IMR-90 (cell line): ENCODE data around the gene SRCAP. TPM values are rescaled to one million over a fixed set of nuclear protein-coding genes. Genes with fewer than 3 reads are reported as not detected.

ENCODE experiments used
- ATAC-seq: fragments of 200-7000 bp; cut with Tn5 transposase; 2 replicates; pipeline ENCODE4 v1.9.1; 2020; ENCODE audit warnings: low read depth, mild to moderate bottlenecking, moderate library complexity
- BruUV-seq: library from RNA; stranded (reverse); fragments of 400-500 nt; replicated peaks from 2 replicates; lab custom pipeline; 2021; lab: Mats Ljungman, UMichigan
- CTCF ChIA-PET: fragments of 300-600 bp; formaldehyde crosslinking; extraction: SDS; loops from one replicate; lab custom pipeline; 2021; ENCODE audit warnings: antibody characterized with exemption; lab: Yijun Ruan, JAX
- POLR2A ChIA-PET: fragments of 300-600 bp; sonication (Branson Sonifier 250); formaldehyde crosslinking; loops from one replicate; lab custom pipeline; 2022; ENCODE audit warnings: antibody characterized with exemption; ENCODE audit not compliant: unreplicated experiment; lab: Charles Lee
- DNase-seq: peaks from one replicate; pipeline ENCODE4 v3.0.0; 2013
- H2AFZ ChIP-seq: replicated peaks from 2 replicates; pipeline ENCODE3; 2013; ENCODE audit warnings: low read length, mild to moderate bottlenecking; ENCODE audit not compliant: poor library complexity
- H2AK5ac ChIP-seq: 2 replicates; pipeline ENCODE4 v1.6.1; 2013; ENCODE audit warnings: low read depth, low read length, inconsistent platforms
- H2AK9ac ChIP-seq: replicated peaks from 2 replicates; pipeline ENCODE3; 2013; ENCODE audit warnings: mild to moderate bottlenecking, low read depth, low read length, moderate library complexity; ENCODE audit not compliant: poor library complexity
- H2BK120ac ChIP-seq: 2 replicates; pipeline ENCODE4 v1.6.1; 2013; ENCODE audit warnings: low read depth, low read length, inconsistent platforms
- H2BK15ac ChIP-seq: 3 replicates; pipeline ENCODE4 v1.6.1; 2013; ENCODE audit warnings: low read depth, low read length, inconsistent platforms
- H2BK20ac ChIP-seq: 2 replicates; pipeline ENCODE4 v1.6.1; 2013; ENCODE audit warnings: low read depth, mild to moderate bottlenecking, inconsistent platforms, low read length, moderate library complexity
- H2BK5ac ChIP-seq: 2 replicates; pipeline ENCODE4 v1.6.1; 2013; ENCODE audit warnings: mild to moderate bottlenecking, low read depth, low read length, inconsistent platforms; ENCODE audit not compliant: poor library complexity, severe bottlenecking
- H3K14ac ChIP-seq: replicated peaks from 2 replicates; pipeline ENCODE4 v1.6.1; 2013; ENCODE audit warnings: low read depth, low read length, inconsistent platforms
- H3K18ac ChIP-seq: 2 replicates; pipeline ENCODE4 v1.6.1; 2013; ENCODE audit warnings: low read depth, low read length, control low read depth
- H3K23ac ChIP-seq: 2 replicates; pipeline ENCODE4 v1.6.1; 2013; ENCODE audit warnings: low read depth, low read length, inconsistent platforms
- H3K27ac ChIP-seq: 2 replicates; pipeline ENCODE4 v1.5.1; 2013; ENCODE audit warnings: mild to moderate bottlenecking, control low read depth, low read length; ENCODE audit not compliant: insufficient read depth
- H3K27me3 ChIP-seq: 2 replicates; pipeline ENCODE4 v1.6.1; 2013; ENCODE audit warnings: low read length; ENCODE audit not compliant: control insufficient read depth, insufficient read depth
- H3K36me3 ChIP-seq: 2 replicates; pipeline ENCODE4 v1.6.1; 2013; ENCODE audit warnings: low read length, mixed read lengths; ENCODE audit not compliant: control insufficient read depth, insufficient read depth
- H3K4ac ChIP-seq: 2 replicates; pipeline ENCODE4 v1.6.1; 2013; ENCODE audit warnings: low read depth, low read length, inconsistent platforms
- H3K4me1 ChIP-seq: 2 replicates; pipeline ENCODE4 v1.6.1; 2013; ENCODE audit warnings: low read length, mixed read lengths; ENCODE audit not compliant: control insufficient read depth, insufficient read depth
- H3K4me2 ChIP-seq: 2 replicates; pipeline ENCODE4 v1.6.1; 2013; ENCODE audit warnings: low read depth, mild to moderate bottlenecking, control low read depth, low read length, moderate library complexity
- H3K4me3 ChIP-seq: 2 replicates; pipeline ENCODE4 v1.5.1; 2013; ENCODE audit warnings: low read depth, mild to moderate bottlenecking, control low read depth, low read length, moderate library complexity; ENCODE audit not compliant: insufficient read depth
- H3K56ac ChIP-seq: 2 replicates; pipeline ENCODE4 v1.6.1; 2013; ENCODE audit warnings: low read length, inconsistent platforms; ENCODE audit not compliant: insufficient read depth; ENCODE audit errors: extremely low read depth
- H3K79me1 ChIP-seq, 2 experiments: 2 replicates each; pipeline ENCODE4 v1.6.1; 2013; ENCODE audit warnings: low read length in 2 of 2, inconsistent platforms in 1 of 2, low read depth in 1 of 2
- H3K9ac ChIP-seq: 2 replicates; pipeline ENCODE4 v1.6.1; 2013; ENCODE audit warnings: low read depth, low read length, control low read depth
- H3K9me1 ChIP-seq: 2 replicates; pipeline ENCODE4 v1.6.1; 2013; ENCODE audit warnings: low read length, inconsistent platforms; ENCODE audit not compliant: insufficient read depth
- H3K9me3 ChIP-seq: 2 replicates; pipeline ENCODE4 v1.6.1; 2013; ENCODE audit warnings: low read length; ENCODE audit not compliant: control insufficient read depth, insufficient read depth
- H4K20me1 ChIP-seq: 2 replicates; pipeline ENCODE4 v1.6.1; 2013; ENCODE audit warnings: low read length, inconsistent platforms; ENCODE audit not compliant: insufficient read depth
- H4K5ac ChIP-seq: 2 replicates; pipeline ENCODE4 v1.6.1; 2013; ENCODE audit warnings: mild to moderate bottlenecking, low read depth, low read length, control low read depth
- H4K8ac ChIP-seq, 2 experiments: 2 replicates each; pipeline ENCODE4 v1.6.1; 2013; ENCODE audit warnings: low read depth in 2 of 2, low read length in 2 of 2, control low read depth in 1 of 2, inconsistent platforms in 1 of 2
- H4K91ac ChIP-seq: 2 replicates; pipeline ENCODE4 v1.6.1; 2013; ENCODE audit warnings: low read depth, low read length, inconsistent platforms; ENCODE audit not compliant: insufficient read depth
- FOS ChIP-seq: fragments of 150-350 bp; IDR thresholded peaks from 2 replicates; pipeline ENCODE4 v1.6.1; 2016; ENCODE audit warnings: low read depth, low read length
- MAFK ChIP-seq: IDR thresholded peaks from 2 replicates; pipeline ENCODE4 v1.6.1; 2012; ENCODE audit warnings: low read depth, low read length, improper control_type of control experiment
- WGBS, 2 experiments: methylation state at CpG; one replicate each; pipeline versions ENCODE4 v1.1.5 to v1.1.7; 2013; ENCODE audit warnings: missing lambda C conversion rate in 2 of 2; ENCODE audit not compliant: insufficient read length in 1 of 2; ENCODE audit errors: extremely low coverage in 2 of 2; 5-methylcytosine and 5-hydroxymethylcytosine counted together
- dilution Hi-C: fragments of 300-500 bp; cut with HindIII; formaldehyde crosslinking; loops from one replicate; pipeline ENCODE4 v1.14.3; 2018; ENCODE audit warnings: low sequenced_read_pairs; ENCODE audit not compliant: unreplicated experiment
- in situ Hi-C: fragments of 300-500 bp; cut with MboI; formaldehyde crosslinking; loops from 3 replicates; pipeline ENCODE4 v1.14.3; 2019; ENCODE audit warnings: low sequenced_read_pairs, inconsistent platforms, mixed read lengths
- intact Hi-C: fragments of 100-400 bp; cut with micrococcal nuclease; formaldehyde crosslinking; loops from 2 replicates; pipeline ENCODE4 v1.10.0; 2022
- polyA plus RNA-seq, 3 experiments: library from polyadenylated mRNA; depleted of rRNA; stranded (reverse); fragments of >200 nt; gene quantifications; 2 replicates each; pipeline ENCODE4 v1.2.3, GENCODE V29; 2012; ENCODE audit warnings: low replicate concordance in 1 of 3
- total RNA-seq: library from RNA; depleted of rRNA; stranded (reverse); fragments of >200 nt; gene quantifications from 2 replicates; pipeline ENCODE4 v1.2.3, GENCODE V29; 2012

SRCAP gene
- total and polyA plus RNA-seq, 2 of the 4 experiments (the other 2 are of a cell fraction): 4.5 to 8.2 TPM

DNA sequence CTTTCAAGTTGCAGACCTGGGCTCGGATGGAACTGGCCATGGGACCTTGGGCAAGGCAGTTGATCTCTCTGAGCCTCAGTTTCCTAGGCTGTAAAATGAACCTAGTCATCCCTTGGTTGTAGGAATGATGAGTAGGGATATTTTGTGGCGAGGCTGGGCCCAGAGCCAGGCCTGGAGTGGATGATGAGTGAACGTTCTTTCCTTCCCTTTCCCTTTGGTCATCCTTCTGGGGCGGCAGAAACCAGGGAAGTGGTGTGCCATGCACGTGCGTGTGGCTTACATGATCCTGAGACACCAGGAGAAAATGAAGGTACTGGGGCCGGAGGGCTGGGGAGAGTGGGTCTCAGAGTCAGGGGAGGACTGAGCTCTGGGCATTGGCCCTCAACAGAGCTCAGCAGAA is 32.3 kb upstream of the SRCAP start:
- DNase-seq (peak; percentile 18), ATAC-seq (no peak)
- no peak overlapping the region for H2AK5ac ChIP-seq
- peaks cover 35 to 52% of the 10 kb centered on the region in 2 experiments for H3K79me1 ChIP-seq
- H2BK20ac ChIP-seq: no peak overlapping the region
- no peak overlapping the region for H3K18ac ChIP-seq
- POLR2A ChIA-PET: no interaction called here
- peaks cover 40% of the 10 kb centered on the region for H4K20me1 ChIP-seq
- H3K27ac ChIP-seq: no peak overlapping the region
- no peak overlapping the region for H2BK5ac ChIP-seq
- no peaks in the 10 kb centered on the region for H3K27me3 ChIP-seq
- no peak overlapping the region for H3K4ac ChIP-seq
- no peak overlapping the region for H4K8ac ChIP-seq
- TF ChIP-seq FOS (no peak), MAFK (0 out of 2 replicates have a peak, but pooled peaks have one; percentile 11)
- H3K9me1 ChIP-seq: peaks cover 5% of the 10 kb centered on the region; the same call in 1 of the 2 replicates
- H2BK120ac ChIP-seq: no peak overlapping the region
- H3K14ac ChIP-seq: no peak overlapping the region
- no peak overlapping the region for H3K4me3 ChIP-seq
- no CpG with 5 or more reads among the region's 7 CpGs for WGBS, 2 experiments
- BruUV-seq: no TSS peak
- in situ Hi-C loops (no loop called here), dilution Hi-C loops (no loop called here), intact Hi-C loops (no loop called here)
- H3K23ac ChIP-seq: no peak overlapping the region
- H4K5ac ChIP-seq: no peak overlapping the region
- H3K4me2 ChIP-seq: no peak overlapping the region
- peaks cover 87% of the 10 kb centered on the region for H3K36me3 ChIP-seq
- CTCF ChIA-PET: no interaction called here
- H3K9ac ChIP-seq: no peak overlapping the region
- no peak overlapping the region for H3K56ac ChIP-seq
- H3K9me3 ChIP-seq: no peaks in the 10 kb centered on the region
- no peak overlapping the region for H4K91ac ChIP-seq
- H2AFZ ChIP-seq: no peak overlapping the region
- H3K4me1 ChIP-seq: no peaks in the 10 kb centered on the region
- H2AK9ac ChIP-seq: peak overlapping the region; percentile 38
- H2BK15ac ChIP-seq: no peak overlapping the region
